ENCODE data around the gene PLCL2. TPM values are rescaled to one million over a fixed set of nuclear protein-coding genes. Genes with fewer than 3 reads are reported as not detected.

Gene PLCL2
- total and polyA plus RNA-seq, 2 experiments from 2014 or later, result 1.6 to 9.7 TPM

DNA sequence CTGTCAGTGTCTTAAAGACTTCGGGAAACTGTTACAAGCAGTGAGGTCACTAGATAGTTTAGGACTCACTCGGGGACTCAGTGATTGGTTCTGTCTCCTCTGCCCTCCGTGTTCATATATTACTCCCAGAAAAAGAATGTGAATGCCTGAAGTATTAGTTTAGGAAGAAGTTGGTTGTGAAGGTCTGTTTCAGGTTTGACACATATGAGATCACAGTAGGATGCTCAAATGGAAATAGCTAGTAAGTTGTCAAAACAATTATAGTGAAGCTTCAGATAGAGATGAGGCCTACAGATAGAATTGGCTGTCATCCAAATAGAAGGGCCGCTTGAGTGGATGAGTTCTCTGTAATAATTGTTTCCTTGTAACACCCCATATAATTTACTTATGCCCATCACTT lies 172.6 kb downstream of the PLCL2 start (continued):
- TF ChIP-seq, protein P1, sequence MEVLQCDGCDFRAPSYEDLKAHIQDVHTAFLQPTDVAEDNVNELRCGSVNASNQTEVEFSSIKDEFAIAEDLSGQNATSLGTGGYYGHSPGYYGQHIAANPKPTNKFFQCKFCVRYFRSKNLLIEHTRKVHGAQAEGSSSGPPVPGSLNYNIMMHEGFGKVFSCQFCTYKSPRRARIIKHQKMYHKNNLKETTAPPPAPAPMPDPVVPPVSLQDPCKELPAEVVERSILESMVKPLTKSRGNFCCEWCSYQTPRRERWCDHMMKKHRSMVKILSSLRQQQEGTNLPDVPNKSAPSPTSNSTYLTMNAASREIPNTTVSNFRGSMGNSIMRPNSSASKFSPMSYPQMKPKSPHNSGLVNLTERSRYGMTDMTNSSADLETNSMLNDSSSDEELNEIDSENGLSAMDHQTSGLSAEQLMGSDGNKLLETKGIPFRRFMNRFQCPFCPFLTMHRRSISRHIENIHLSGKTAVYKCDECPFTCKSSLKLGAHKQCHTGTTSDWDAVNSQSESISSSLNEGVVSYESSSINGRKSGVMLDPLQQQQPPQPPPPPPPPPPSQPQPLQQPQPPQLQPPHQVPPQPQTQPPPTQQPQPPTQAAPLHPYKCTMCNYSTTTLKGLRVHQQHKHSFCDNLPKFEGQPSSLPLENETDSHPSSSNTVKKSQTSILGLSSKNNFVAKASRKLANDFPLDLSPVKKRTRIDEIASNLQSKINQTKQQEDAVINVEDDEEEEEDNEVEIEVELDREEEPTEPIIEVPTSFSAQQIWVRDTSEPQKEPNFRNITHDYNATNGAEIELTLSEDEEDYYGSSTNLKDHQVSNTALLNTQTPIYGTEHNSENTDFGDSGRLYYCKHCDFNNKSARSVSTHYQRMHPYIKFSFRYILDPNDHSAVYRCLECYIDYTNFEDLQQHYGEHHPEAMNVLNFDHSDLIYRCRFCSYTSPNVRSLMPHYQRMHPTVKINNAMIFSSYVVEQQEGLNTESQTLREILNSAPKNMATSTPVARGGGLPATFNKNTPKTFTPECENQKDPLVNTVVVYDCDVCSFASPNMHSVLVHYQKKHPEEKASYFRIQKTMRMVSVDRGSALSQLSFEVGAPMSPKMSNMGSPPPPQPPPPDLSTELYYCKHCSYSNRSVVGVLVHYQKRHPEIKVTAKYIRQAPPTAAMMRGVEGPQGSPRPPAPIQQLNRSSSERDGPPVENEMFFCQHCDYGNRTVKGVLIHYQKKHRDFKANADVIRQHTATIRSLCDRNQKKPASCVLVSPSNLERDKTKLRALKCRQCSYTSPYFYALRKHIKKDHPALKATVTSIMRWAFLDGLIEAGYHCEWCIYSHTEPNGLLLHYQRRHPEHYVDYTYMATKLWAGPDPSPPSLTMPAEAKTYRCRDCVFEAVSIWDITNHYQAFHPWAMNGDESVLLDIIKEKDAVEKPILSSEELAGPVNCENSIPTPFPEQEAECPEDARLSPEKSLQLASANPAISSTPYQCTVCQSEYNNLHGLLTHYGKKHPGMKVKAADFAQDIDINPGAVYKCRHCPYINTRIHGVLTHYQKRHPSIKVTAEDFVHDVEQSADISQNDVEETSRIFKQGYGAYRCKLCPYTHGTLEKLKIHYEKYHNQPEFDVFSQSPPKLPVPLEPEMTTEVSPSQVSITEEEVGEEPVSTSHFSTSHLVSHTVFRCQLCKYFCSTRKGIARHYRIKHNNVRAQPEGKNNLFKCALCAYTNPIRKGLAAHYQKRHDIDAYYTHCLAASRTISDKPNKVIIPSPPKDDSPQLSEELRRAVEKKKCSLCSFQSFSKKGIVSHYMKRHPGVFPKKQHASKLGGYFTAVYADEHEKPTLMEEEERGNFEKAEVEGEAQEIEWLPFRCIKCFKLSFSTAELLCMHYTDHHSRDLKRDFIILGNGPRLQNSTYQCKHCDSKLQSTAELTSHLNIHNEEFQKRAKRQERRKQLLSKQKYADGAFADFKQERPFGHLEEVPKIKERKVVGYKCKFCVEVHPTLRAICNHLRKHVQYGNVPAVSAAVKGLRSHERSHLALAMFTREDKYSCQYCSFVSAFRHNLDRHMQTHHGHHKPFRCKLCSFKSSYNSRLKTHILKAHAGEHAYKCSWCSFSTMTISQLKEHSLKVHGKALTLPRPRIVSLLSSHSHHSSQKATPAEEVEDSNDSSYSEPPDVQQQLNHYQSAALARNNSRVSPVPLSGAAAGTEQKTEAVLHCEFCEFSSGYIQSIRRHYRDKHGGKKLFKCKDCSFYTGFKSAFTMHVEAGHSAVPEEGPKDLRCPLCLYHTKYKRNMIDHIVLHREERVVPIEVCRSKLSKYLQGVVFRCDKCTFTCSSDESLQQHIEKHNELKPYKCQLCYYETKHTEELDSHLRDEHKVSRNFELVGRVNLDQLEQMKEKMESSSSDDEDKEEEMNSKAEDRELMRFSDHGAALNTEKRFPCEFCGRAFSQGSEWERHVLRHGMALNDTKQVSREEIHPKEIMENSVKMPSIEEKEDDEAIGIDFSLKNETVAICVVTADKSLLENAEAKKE (CRISPR knock-in tag; IDR thresholded peaks at IDR 0.05), result no peak

GRCh38 chr3:17059989-17060550 lies 175.3 kb downstream of the PLCL2 start:
- peaks cover 1% of the 10 kb centered on the region for H3K27me3 Mint-ChIP-seq (ENCODE audit: insufficient read depth, low read depth, poor library complexity)
- no peaks in the 10 kb centered on the region for H3K36me3 Mint-ChIP-seq (ENCODE audit: low read depth)
- no peak overlapping the region for H3K27ac ChIP-seq (ENCODE audit: low read depth)
- H3K27ac Mint-ChIP-seq, result no peak overlapping the region
- H3F3A ChIP-seq (replicated peaks; ENCODE audit: low read depth), result no peaks in the 10 kb centered on the region
- no peaks in the 10 kb centered on the region for H3K79me2 ChIP-seq (replicated peaks; ENCODE audit: insufficient read depth)
- no peak overlapping the region for H3K4me3 ChIP-seq
- no peak for ATAC-seq
- peaks cover 5% of the 10 kb centered on the region; the same call in 1 of the 3 replicates for H3K4me1 Mint-ChIP-seq
- H3K4me2 ChIP-seq, result no peak overlapping the region
- H2AFZ ChIP-seq, result no peak overlapping the region
- H3K4me1 ChIP-seq (ENCODE audit: insufficient read depth), result peaks cover 17% of the 10 kb centered on the region
- no peak overlapping the region for H3K4me3 Mint-ChIP-seq
- no peaks in the 10 kb centered on the region; the same call in 2 of the 3 replicates for H3K9me3 Mint-ChIP-seq
- no peaks in the 10 kb centered on the region for H3K9me2 ChIP-seq (ENCODE audit: insufficient read depth)
- no peak for DNase-seq (ENCODE audit: low spot score)
- H3K36me3 ChIP-seq (ENCODE audit: insufficient read depth), result no peaks in the 10 kb centered on the region
- no peaks in the 10 kb centered on the region for H4K20me1 ChIP-seq (replicated peaks; ENCODE audit: insufficient read depth)
- H3K27me3 ChIP-seq (ENCODE audit: insufficient read depth), result no peaks in the 10 kb centered on the region
- TF ChIP-seq POLR2AphosphoS5 (IDR thresholded peaks at IDR 0.05; ENCODE audit: low read depth) (no peak), ZNF114 (CRISPR knock-in tag; IDR thresholded peaks at IDR 0.05) (no peak), JUNB (IDR thresholded peaks at IDR 0.05; ENCODE audit: unreplicated experiment) (no peak), REST (IDR thresholded peaks at IDR 0.05; ENCODE audit: unreplicated experiment) (no peak)
- TF ChIP-seq, protein P1 (CRISPR knock-in tag; IDR thresholded peaks at IDR 0.05), result no peak

Measured in GM23338 (cell line).